ENCODE results near the gene FERMT3.

The FERMT3 gene

DNA sequence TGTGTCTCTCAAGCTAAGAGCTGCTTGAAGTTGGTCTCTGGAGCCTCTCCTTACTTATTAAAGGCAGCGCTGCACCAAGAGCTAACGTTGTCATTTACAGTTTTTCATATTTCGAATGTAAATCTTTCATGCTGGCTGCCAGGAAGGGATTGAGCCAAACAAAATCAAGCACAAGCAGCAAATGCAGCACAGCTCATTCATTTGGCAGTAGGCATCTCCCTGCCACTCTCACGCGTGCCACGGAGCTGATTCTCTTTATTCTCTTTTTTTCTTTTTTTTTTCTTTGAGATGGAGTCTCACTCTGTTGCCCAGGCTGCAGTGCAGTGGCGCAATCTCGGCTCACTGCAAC lies 26.4 kb downstream of the FERMT3 start:
- Mint-ChIP-seq H3K27ac (peak overlapping the region; percentile 54), H3K9me3 (ENCODE audit: low read depth) (no peaks in the 10 kb centered on the region)

DNA sequence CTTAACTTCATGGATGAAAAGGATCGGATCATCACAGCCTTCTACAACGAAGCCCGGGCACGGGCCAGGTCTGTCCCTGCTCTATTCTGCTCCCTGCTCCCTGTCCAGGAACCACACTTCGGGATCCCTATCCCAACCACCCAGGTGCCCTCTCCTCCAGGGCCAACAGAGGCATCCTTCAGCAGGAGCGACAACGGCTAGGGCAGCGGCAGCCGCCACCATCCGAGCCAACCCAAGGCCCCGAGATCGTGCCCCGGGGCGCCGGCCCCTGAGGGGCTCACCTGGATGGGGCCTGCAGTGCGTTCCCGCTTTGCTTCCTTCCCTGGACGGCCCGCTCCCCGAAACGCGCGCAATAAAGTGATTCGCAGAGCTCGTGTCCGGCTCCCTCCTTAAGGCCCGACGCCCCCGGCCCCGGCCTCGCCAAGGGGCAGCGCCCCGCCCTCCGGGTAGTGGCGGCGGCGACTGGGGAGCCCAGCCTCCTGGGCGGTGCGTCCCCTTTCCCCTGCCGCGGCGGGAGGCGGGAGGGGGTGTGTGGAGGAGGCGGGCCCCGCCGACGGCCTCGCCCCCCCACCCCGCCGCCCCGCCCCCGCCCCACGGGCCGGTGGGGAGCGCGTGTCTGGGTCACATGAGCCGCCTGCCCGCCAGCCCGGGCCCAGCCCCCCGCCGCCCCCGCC lies 27.5 kb downstream of the FERMT3 start, which contains the start of gene VEGFB:
Gene VEGFB (plus strand): TSS at position 672 of the 674 bp plus-strand sequence. CDS start 250 bp downstream, outside the sequence.
- no peaks in the 10 kb centered on the region for H3K27me3 Mint-ChIP-seq
- H3K4me1 Mint-ChIP-seq (ENCODE audit: low read depth), result peaks cover 38% of the 10 kb centered on the region
- H3K36me3 Mint-ChIP-seq, result no peaks in the 10 kb centered on the region
- H3K27ac Mint-ChIP-seq, result peak within 1 kb of the TSS; percentile 84
- H3K4me3 Mint-ChIP-seq, result peak within 1 kb of the TSS; percentile 87
- no peaks in the 10 kb centered on the region for H3K9me3 Mint-ChIP-seq (ENCODE audit: low read depth)

More for the DNA sequence above, 26.4 kb downstream of the FERMT3 start:
- Mint-ChIP-seq H3K27me3 (no peaks in the 10 kb centered on the region), H3K4me1 (ENCODE audit: low read depth) (peaks cover 37% of the 10 kb centered on the region), H3K36me3 (no peaks in the 10 kb centered on the region), H3K4me3 (peak overlapping the region; percentile 76)

DNA sequence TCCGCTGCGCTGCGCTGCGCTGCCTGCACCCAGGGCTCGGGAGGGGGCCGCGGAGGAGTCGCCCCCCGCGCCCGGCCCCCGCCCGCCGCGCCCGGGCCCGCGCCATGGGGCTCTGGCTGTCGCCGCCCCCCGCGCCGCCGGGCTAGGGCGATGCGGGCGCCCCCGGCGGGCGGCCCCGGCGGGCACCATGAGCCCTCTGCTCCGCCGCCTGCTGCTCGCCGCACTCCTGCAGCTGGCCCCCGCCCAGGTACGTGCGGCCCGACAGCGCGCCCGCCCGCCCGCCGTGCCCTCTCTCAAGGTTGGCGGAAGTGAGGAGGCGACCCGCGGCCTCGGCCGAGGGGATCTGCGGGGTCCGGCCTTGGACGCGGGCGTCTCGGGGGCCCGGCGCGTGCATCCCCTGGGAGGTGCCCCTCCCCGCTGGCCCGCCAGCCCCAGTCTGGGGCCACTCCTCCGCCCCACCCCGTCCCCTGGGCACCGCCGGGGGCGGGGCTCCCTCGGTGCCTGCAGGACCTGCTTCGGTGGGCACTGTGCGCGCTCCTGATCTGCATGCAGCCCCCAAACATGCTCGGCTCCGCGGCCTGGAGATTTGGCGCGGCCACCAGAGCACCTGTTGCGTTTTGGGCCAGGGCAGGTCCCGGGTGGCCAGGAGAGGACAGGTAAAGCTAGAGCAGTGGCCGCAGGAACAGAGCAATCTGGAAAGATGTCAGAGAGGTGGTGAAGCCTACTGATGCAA lies 28.3 kb downstream of the FERMT3 start:
- peak overlapping the region; percentile 87 for H3K4me3 Mint-ChIP-seq
- no peak overlapping the region for H3K27ac Mint-ChIP-seq
- H3K4me1 Mint-ChIP-seq (ENCODE audit: low read depth), result peaks cover 35% of the 10 kb centered on the region
- no peaks in the 10 kb centered on the region for H3K36me3 Mint-ChIP-seq
- no peaks in the 10 kb centered on the region for H3K9me3 Mint-ChIP-seq (ENCODE audit: low read depth)
- no peaks in the 10 kb centered on the region for H3K27me3 Mint-ChIP-seq

DNA sequence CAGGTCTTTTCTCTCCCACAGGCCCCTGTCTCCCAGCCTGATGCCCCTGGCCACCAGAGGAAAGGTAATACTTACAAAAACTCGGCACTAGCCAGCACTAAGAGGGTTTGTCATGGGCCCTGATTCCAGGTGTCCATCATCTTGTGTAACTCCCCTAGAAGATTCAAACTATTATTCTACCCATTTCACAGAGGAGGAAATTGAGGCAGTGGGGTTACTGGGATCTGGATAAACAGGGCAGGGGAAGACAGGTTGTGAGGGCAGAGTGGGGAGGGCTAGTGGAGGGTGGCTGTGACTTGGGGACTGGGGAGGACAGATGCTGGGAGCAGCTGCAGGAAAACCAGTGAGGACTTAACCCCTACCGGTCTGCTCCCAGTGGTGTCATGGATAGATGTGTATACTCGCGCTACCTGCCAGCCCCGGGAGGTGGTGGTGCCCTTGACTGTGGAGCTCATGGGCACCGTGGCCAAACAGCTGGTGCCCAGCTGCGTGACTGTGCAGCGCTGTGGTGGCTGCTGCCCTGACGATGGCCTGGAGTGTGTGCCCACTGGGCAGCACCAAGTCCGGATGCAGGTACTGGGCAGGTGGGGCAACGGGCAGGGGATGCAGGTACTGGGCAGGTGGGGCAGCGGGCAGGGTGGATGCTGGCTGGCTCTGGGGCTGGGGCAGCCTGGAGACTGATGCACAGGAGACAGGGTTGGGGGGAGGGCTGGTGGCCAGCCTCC lies 29.1 kb downstream of the FERMT3 start:
- peaks cover 39% of the 10 kb centered on the region for H3K4me1 Mint-ChIP-seq (ENCODE audit: low read depth)
- peak overlapping the region; percentile 84 for H3K27ac Mint-ChIP-seq
- no peaks in the 10 kb centered on the region for H3K36me3 Mint-ChIP-seq
- H3K9me3 Mint-ChIP-seq (ENCODE audit: low read depth), result no peaks in the 10 kb centered on the region
- H3K27me3 Mint-ChIP-seq, result no peaks in the 10 kb centered on the region
- H3K4me3 Mint-ChIP-seq, result peak overlapping the region; percentile 87

DNA sequence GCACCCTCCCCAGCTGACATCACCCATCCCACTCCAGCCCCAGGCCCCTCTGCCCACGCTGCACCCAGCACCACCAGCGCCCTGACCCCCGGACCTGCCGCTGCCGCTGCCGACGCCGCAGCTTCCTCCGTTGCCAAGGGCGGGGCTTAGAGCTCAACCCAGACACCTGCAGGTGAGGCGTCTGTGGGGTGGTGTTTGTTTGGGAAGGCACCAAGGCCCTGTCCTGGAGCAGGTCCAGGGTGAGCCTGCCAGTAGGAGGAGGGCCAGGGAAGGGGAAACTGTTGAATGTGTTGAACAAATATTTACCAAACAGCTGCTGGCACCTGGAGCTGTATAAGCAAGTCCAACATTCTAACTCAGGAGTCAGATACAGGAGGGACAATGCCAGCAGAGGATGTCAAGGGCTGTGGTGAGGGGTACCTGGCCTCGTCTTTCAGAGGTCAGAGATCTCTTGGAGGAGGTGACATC lies 31.0 kb downstream of the FERMT3 start:
- Mint-ChIP-seq H3K9me3 (ENCODE audit: low read depth) (no peaks in the 10 kb centered on the region), H3K36me3 (no peaks in the 10 kb centered on the region), H3K4me1 (ENCODE audit: low read depth) (peaks cover 29% of the 10 kb centered on the region), H3K27ac (no peak overlapping the region), H3K27me3 (no peaks in the 10 kb centered on the region), H3K4me3 (no peak overlapping the region)

DNA sequence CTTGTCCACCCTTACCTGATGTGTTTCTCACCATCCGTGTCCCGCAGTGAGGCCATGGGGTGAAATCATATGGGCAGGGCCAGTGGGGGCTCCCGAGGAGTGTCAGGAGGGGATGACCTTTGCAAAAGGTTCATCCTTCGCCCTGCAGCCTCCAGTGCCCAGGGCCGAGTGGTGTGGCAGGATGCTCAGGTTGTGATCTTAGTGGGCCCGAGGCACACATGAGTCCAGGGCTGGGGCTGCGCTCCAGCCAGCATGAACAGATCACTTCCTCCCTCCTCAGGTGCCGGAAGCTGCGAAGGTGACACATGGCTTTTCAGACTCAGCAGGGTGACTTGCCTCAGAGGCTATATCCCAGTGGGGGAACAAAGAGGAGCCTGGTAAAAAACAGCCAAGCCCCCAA lies 31.6 kb downstream of the FERMT3 start:
- Mint-ChIP-seq H3K27ac (peak overlapping the region; percentile 34), H3K9me3 (ENCODE audit: low read depth) (no peaks in the 10 kb centered on the region), H3K4me3 (no peak overlapping the region), H3K4me1 (ENCODE audit: low read depth) (peaks cover 31% of the 10 kb centered on the region), H3K27me3 (no peaks in the 10 kb centered on the region), H3K36me3 (no peaks in the 10 kb centered on the region)

DNA sequence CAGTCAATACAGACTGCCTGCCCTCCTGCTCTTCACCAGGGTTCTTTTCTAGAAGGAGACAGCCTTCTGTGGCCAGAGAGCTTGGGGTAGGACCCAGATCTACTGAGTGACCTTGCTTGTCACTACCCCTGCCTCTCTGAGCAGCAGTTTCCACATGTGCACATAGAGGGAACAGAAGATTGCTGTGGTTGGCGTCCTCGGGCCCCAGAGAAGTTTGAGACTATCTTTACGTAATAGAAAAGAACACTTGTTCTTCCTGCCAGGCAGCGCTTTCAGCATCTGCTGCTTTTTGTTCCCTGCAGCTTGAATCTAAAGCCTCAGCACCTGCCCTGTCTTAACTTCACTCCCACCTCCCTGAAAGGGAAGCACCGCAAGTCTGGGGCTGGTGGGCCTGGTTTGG lies 32.5 kb downstream of the FERMT3 start:
- peak overlapping the region; percentile 34 for H3K27ac Mint-ChIP-seq
- H3K4me1 Mint-ChIP-seq (ENCODE audit: low read depth), result peaks cover 33% of the 10 kb centered on the region
- H3K36me3 Mint-ChIP-seq, result no peaks in the 10 kb centered on the region
- H3K27me3 Mint-ChIP-seq, result no peaks in the 10 kb centered on the region
- H3K4me3 Mint-ChIP-seq, result peak overlapping the region; percentile 27
- no peaks in the 10 kb centered on the region for H3K9me3 Mint-ChIP-seq (ENCODE audit: low read depth)

DNA sequence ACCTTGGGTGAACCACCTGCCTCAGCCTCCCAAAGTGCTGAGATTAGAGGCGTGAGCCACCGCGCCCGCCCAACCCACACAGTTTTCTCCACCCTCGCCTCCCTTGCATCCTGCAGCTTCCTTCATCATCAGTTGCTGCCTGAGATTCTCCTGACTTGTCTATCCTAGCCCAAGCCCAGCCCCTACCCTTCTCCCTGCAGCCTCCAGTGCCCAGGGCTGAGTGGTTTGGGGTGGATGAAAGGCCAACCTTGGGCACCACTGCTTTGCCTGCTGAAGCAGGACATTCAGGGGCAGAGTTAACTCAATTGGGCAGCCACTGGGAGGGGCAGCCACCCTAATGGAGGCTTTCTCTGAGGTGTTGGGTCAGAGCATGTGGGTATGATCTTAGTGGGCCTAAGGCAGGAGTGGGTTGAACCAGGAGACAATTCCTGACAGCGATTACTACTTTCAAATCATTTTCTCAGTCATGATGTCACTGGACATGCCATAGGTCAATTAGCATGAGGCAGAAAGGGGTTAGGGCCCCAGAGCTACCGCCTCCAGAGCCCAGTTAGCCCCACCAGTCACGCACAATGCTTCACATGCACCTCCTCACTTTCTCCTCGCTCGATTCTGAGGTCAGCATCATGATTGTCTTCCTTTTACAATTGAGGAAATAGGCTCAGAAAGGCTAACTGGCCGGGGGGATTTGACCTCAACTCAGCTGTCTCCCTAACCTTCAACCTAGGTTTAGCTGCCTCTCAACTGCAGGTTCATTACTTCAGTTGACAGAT lies 33.3 kb downstream of the FERMT3 start:
- peak overlapping the region; percentile 97 for H3K27ac Mint-ChIP-seq
- no peaks in the 10 kb centered on the region for H3K27me3 Mint-ChIP-seq
- H3K4me3 Mint-ChIP-seq, result peak overlapping the region; percentile 92
- H3K4me1 Mint-ChIP-seq (ENCODE audit: low read depth), result peaks cover 33% of the 10 kb centered on the region
- H3K9me3 Mint-ChIP-seq (ENCODE audit: low read depth), result no peaks in the 10 kb centered on the region
- no peaks in the 10 kb centered on the region for H3K36me3 Mint-ChIP-seq

DNA sequence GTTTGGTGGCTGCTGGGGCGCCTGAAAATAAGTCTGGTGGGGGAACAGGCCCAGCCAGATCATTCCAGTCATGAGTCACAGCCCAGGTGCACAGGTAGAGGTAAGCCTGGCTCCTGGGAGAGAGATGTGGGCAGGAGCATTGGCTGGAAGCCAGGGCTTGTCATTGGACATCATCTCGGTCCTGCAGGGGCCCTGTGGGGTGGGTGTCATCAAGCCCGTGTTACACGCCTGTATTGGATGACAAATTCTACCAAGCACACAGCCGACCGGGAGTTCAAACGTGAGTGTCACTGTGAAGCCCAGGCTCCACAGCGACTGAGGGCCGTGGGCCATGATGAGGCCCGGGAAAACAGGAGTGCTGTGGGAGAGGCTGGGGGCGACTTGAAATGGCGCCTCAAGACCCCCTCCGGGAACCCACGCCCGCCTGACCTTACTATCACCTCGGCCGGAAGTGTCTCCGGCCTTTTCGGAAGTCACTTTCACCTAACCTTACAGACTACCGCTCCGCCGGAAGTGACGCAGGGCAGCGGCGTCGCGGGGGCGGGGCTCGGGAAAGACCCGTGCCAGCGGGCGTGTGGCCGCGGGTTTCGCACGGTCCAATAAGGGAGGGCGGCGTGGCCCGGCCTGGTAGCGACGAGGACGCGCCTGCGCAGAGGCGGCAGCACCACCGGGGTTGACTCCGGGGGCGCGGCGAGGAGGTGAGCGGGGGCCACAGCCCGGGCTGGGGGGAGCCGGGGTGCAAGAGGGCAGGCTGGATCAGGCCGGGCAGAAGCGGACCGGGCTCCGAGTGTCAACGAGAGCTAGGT lies 34.1 kb downstream of the FERMT3 start, which contains the start of gene FKBP2:
Gene FKBP2 (plus strand): TSS at position 661 of the 806 bp plus-strand sequence. CDS start 1,293 bp downstream, outside the sequence.
- Mint-ChIP-seq H3K4me1 (ENCODE audit: low read depth) (peaks cover 27% of the 10 kb centered on the region), H3K4me3 (peak within 1 kb of the TSS; percentile 92), H3K9me3 (ENCODE audit: low read depth) (no peaks in the 10 kb centered on the region), H3K36me3 (no peaks in the 10 kb centered on the region), H3K27me3 (no peaks in the 10 kb centered on the region), H3K27ac (peak within 1 kb of the TSS; percentile 97)

DNA sequence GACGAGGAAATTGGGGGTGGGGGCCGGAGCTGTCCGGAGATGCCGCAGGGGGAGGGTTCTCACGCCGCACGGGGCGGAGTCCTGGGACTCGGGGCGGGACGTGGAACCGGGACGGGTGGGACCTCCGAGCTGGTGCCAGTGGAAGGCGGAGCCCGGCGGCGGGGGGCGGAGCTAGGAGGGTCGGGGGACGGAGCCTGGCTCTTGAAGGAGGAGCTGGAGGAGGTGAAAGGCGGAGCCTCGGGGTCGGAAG lies 34.6 kb downstream of the FERMT3 start:
- H3K9me3 Mint-ChIP-seq (ENCODE audit: low read depth), result no peaks in the 10 kb centered on the region
- H3K27ac Mint-ChIP-seq, result peak overlapping the region; percentile 97
- peaks cover 27% of the 10 kb centered on the region for H3K4me1 Mint-ChIP-seq (ENCODE audit: low read depth)
- peak overlapping the region; percentile 92 for H3K4me3 Mint-ChIP-seq
- no peaks in the 10 kb centered on the region for H3K27me3 Mint-ChIP-seq
- no peaks in the 10 kb centered on the region for H3K36me3 Mint-ChIP-seq

DNA sequence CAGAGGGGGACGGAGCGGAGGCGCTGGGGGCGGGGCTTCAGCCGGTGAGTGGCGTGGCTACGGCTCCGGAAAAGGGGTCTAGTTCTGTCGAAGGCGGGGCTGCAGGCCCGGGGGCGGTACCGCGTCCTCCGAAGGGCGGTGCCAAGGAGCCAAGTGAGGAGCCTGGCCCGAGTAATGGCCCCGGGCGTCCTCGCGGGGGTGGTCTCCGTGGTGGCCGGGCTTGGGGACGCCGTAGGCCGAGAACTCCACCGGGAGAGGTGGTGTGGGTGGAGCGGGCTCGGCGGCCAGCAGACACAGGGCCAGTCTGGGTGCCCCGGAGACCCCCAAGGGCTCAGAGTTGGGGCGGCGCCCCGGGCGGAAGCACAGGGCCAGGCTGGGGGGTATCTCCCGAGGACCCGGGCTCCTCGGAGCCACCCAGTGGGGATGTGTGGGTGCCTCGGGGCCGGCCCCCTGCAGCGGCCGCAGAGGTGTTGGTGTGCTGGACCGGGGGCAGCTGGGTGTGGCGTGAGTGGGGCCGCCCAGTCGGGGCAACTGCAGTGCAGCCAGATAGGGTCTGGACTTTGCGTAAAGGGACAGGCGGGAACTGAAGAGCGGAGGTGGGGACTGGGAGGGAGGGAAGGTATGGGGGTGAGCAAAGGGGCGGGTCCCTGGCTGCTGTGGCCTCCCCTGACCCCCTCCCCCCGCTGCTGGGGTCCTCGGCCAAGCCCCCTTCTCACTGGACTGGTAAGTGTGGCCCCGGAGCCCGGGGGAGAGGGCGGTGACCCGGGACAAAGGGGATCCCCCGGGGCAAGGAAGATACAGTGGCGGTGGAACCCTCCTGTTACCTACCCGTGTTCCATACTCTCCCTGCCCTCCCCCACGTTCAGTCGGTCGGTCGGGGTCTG lies 35.2 kb downstream of the FERMT3 start:
- Mint-ChIP-seq H3K4me3 (peak overlapping the region; percentile 92), H3K27me3 (no peaks in the 10 kb centered on the region), H3K4me1 (ENCODE audit: low read depth) (peaks cover 27% of the 10 kb centered on the region), H3K9me3 (ENCODE audit: low read depth) (no peaks in the 10 kb centered on the region), H3K27ac (peak overlapping the region; percentile 97), H3K36me3 (no peaks in the 10 kb centered on the region)

DNA sequence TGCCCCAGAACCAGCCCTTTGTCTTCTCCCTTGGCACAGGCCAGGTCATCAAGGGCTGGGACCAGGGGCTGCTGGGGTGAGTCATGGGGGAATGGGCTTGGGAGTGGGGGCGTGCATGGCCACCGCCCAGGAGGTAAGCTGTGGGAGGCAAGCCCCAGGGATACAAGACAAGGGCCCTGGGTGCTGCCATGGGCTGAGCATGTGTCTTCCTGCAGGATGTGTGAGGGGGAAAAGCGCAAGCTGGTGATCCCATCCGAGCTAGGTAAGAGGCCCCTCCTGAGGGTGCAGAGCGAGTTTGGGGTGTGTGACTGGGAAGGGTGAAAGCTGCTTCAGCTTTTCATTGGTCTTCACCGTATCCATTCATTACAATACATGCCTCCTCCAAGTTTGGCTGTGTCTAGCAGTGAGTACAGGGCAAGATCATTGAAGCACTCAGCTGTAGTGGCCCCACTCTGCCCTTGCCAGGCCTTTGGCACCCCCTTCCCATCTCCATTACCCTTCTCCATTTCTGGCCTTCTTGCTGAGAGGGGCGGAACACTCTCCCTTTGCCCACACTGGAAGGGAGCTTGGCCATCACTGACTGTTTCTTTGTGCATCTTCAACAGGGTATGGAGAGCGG lies 36.8 kb downstream of the FERMT3 start:
- no peaks in the 10 kb centered on the region for H3K27me3 Mint-ChIP-seq
- peak overlapping the region; percentile 77 for H3K4me3 Mint-ChIP-seq
- no peaks in the 10 kb centered on the region for H3K36me3 Mint-ChIP-seq
- no peaks in the 10 kb centered on the region for H3K9me3 Mint-ChIP-seq (ENCODE audit: low read depth)
- peak overlapping the region; percentile 54 for H3K27ac Mint-ChIP-seq
- H3K4me1 Mint-ChIP-seq (ENCODE audit: low read depth), result peaks cover 30% of the 10 kb centered on the region

DNA sequence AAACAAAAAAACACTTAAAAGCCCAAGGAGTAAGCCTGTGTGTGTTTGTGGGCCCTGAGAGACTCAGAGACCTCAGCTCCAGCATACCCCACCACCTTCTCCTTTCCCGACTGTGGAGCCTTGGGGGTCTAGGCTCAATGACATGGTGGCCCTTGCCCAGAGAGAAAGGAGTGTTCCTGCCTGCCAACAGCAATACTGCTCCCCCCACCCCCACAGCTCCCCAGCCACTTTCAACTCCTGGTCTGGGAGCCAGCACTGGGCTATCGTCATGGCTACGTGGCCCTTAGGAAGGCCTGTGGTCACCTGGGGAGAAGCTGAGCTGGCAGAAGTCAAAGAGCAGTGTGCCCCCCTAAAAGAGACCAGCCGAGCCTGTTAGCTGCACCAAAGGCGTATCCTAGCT lies 37.6 kb downstream of the FERMT3 start:
- Mint-ChIP-seq H3K4me3 (peak overlapping the region; percentile 77), H3K4me1 (ENCODE audit: low read depth) (peaks cover 28% of the 10 kb centered on the region), H3K9me3 (ENCODE audit: low read depth) (no peaks in the 10 kb centered on the region), H3K27me3 (no peaks in the 10 kb centered on the region), H3K27ac (peak overlapping the region; percentile 54), H3K36me3 (no peaks in the 10 kb centered on the region)
